ENCODE data around the gene ARVCF.

Gene ARVCF

DNA sequence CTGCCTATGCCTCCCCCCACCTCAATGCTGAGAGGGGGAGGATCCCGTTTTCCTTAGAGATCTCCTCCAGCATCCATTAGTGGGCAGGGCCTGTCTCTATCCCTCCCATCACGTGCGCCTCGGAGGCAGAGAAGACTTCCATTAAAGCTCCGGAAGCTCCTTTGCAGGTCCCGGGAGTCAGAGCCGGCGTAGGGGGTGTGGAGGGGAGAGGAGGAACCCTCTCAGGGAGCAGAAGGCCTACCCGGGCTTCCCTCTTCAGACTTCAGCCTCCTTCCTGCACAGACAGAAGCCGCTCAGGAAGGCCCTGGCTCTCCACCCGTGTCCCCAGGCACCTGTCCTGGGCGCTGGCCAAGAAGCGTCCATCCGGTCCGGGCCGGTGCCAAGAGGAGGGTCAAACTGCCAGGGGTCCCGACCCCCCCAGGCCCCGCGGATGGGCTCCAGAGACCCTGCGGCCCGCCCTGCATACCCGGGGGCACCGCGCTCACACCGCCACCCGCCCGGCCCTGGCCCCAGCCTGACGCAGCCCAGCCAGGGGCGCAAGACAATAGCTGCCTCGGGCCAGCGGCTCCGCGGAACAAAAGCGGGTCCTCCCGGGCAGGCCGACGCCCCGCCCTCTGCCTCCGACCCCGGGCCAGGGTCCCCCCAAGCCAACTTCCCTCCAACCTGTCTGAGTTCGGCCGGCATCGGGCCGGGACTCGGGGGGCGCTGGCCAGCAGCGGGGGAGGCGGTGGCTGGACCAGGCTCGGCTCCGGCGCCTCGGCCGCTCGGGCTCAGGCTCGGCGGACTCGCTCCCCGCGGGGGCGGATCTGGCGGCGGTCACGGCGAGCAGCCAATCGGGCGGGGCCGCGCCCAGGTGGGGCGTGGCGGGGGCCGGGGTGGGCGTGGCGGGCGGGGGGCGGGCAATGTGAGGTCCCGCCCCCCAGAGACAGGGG lies 29.9 kb downstream of the ARVCF start:
- Histone ChIP-seq H3K4me3 (ENCODE audit: low read length) (peak overlapping the region; percentile 65), H3K79me2 (ENCODE audit: control insufficient read depth, low read length) (no peaks in the 10 kb centered on the region), H3K4me1 (ENCODE audit: control insufficient read depth, low read length) (peaks cover 11% of the 10 kb centered on the region), H3F3A (ENCODE audit: control insufficient read depth, insufficient read depth) (no peaks in the 10 kb centered on the region), H3K9me2 (replicated peaks; ENCODE audit: control insufficient read depth, low read length) (no peaks in the 10 kb centered on the region), H3K4me2 (ENCODE audit: low read length) (peak overlapping the region; percentile 68), H3K27me3 (ENCODE audit: control insufficient read depth, low read length) (no peaks in the 10 kb centered on the region; the same call in 1 of the 2 replicates), H4K20me1 (ENCODE audit: control insufficient read depth, insufficient read depth, low read depth, low read length) (no peaks in the 10 kb centered on the region), H3K27ac (ENCODE audit: low read depth, low read length) (no peak overlapping the region), H3K9me3 (ENCODE audit: control insufficient read depth, insufficient read depth, low read length) (no peaks in the 10 kb centered on the region), H3K36me3 (ENCODE audit: control insufficient read depth, low read length) (no peaks in the 10 kb centered on the region)
- no peak for TF ChIP-seq EZH2phosphoT487 (IDR thresholded peaks at IDR 0.05; ENCODE audit: borderline replicate concordance, low read length)
- TF ChIP-seq, protein P1, sequence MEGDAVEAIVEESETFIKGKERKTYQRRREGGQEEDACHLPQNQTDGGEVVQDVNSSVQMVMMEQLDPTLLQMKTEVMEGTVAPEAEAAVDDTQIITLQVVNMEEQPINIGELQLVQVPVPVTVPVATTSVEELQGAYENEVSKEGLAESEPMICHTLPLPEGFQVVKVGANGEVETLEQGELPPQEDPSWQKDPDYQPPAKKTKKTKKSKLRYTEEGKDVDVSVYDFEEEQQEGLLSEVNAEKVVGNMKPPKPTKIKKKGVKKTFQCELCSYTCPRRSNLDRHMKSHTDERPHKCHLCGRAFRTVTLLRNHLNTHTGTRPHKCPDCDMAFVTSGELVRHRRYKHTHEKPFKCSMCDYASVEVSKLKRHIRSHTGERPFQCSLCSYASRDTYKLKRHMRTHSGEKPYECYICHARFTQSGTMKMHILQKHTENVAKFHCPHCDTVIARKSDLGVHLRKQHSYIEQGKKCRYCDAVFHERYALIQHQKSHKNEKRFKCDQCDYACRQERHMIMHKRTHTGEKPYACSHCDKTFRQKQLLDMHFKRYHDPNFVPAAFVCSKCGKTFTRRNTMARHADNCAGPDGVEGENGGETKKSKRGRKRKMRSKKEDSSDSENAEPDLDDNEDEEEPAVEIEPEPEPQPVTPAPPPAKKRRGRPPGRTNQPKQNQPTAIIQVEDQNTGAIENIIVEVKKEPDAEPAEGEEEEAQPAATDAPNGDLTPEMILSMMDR (IDR thresholded peaks at IDR 0.05; ENCODE audit: low read depth, low read length, poor library complexity, severe bottlenecking), result no peak

DNA sequence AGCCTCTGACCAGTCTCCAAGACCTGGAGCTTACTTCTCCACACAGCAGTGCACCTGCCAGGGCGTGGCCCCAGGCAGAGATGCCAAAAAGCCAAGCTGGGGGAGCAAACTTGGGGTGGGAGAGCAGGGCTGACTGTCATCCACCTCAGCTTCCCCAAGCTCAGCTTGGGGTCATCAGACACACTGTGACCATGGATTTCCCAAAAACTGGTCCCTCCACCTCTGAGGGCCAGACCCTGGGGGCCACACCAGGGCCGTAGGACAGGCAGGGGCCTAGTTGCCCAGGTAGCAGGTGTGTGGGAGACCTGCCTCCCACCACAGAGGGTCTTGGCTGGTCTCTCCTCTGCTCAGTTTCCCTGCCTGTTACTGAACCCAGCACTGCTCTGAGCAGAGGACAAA lies 30.6 kb downstream of the ARVCF start:
- peaks cover 11% of the 10 kb centered on the region for H3K4me1 ChIP-seq (ENCODE audit: control insufficient read depth, low read length)

DNA sequence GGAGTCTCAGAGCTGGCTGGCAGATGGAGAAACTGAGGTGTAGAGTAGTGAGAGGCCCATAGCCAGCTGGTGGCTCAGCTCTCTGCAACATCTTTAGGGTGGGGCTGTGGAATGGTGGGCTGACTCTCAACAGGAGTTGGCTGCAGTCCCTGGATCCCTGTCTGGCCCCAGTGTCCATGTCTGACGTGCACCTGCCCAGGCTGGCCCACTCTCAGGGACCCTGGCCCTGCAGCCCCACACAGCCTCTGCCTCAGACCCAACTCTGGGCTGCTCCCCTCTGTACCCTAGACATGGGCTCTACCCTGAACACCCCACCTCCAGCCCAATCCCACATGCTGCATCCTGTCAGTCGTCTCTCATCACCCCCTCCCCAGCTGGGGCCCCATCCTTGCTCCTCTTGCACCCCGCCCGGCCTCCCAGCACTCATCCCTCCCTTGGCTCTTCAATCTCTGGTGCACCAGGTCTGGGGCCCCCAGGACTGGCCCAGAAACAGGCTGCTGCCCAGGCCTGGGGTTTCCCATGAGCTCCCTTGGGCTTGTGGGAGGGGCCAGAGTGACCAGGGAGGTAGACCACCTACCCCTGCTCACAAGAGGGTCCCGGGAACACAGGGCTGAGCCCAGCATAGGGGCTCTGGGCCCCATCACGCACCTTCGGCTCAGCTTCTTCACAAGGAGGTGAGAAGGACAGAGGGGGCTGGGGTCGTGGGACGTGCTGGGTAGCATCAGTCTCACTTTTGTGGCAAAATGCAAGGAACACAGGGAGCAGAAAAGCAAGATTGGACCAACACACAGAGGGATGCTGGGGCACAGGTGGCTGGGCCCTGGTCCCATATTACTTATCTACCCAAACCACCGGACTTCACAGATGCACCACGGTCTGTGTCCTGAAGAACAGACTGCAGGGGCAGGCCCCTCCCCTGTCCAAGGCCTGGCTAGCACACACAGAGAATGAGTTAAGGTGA lies 31.5 kb downstream of the ARVCF start:
- H3K27me3 ChIP-seq (ENCODE audit: control insufficient read depth, low read length), result no peaks in the 10 kb centered on the region; the same call in 1 of the 2 replicates
- TF ChIP-seq EZH2phosphoT487 (IDR thresholded peaks at IDR 0.05; ENCODE audit: borderline replicate concordance, low read length), result no peak
- TF ChIP-seq, protein P1 (IDR thresholded peaks at IDR 0.05; ENCODE audit: low read depth, low read length, poor library complexity, severe bottlenecking), result no peak
- no peak overlapping the region for H3K27ac ChIP-seq (ENCODE audit: low read depth, low read length)
- H4K20me1 ChIP-seq (ENCODE audit: control insufficient read depth, insufficient read depth, low read depth, low read length), result no peaks in the 10 kb centered on the region
- no peaks in the 10 kb centered on the region for H3K9me3 ChIP-seq (ENCODE audit: control insufficient read depth, insufficient read depth, low read length)
- H3K4me3 ChIP-seq (ENCODE audit: low read length), result no peak overlapping the region
- peaks cover 11% of the 10 kb centered on the region for H3K4me1 ChIP-seq (ENCODE audit: control insufficient read depth, low read length)
- no peaks in the 10 kb centered on the region for H3K36me3 ChIP-seq (ENCODE audit: control insufficient read depth, low read length)
- H3K4me2 ChIP-seq (ENCODE audit: low read length), result no peak overlapping the region
- no peaks in the 10 kb centered on the region for H3F3A ChIP-seq (ENCODE audit: control insufficient read depth, insufficient read depth)
- no peaks in the 10 kb centered on the region for H3K9me2 ChIP-seq (replicated peaks; ENCODE audit: control insufficient read depth, low read length)
- no peaks in the 10 kb centered on the region for H3K79me2 ChIP-seq (ENCODE audit: control insufficient read depth, low read length)

More for the DNA sequence above, 30.6 kb downstream of the ARVCF start:
- H3K27ac ChIP-seq (ENCODE audit: low read depth, low read length), result no peak overlapping the region
- no peaks in the 10 kb centered on the region for H3K9me3 ChIP-seq (ENCODE audit: control insufficient read depth, insufficient read depth, low read length)
- peak overlapping the region; percentile 65 for H3K4me3 ChIP-seq (ENCODE audit: low read length)
- no peaks in the 10 kb centered on the region for H3F3A ChIP-seq (ENCODE audit: control insufficient read depth, insufficient read depth)
- H3K79me2 ChIP-seq (ENCODE audit: control insufficient read depth, low read length), result no peaks in the 10 kb centered on the region
- TF ChIP-seq, protein P1 (IDR thresholded peaks at IDR 0.05; ENCODE audit: low read depth, low read length, poor library complexity, severe bottlenecking), result no peak
- no peak for TF ChIP-seq EZH2phosphoT487 (IDR thresholded peaks at IDR 0.05; ENCODE audit: borderline replicate concordance, low read length)
- no peaks in the 10 kb centered on the region; the same call in 1 of the 2 replicates for H3K27me3 ChIP-seq (ENCODE audit: control insufficient read depth, low read length)
- peak overlapping the region; percentile 68 for H3K4me2 ChIP-seq (ENCODE audit: low read length)
- no peaks in the 10 kb centered on the region for H3K36me3 ChIP-seq (ENCODE audit: control insufficient read depth, low read length)
- H3K9me2 ChIP-seq (replicated peaks; ENCODE audit: control insufficient read depth, low read length), result no peaks in the 10 kb centered on the region
- H4K20me1 ChIP-seq (ENCODE audit: control insufficient read depth, insufficient read depth, low read depth, low read length), result no peaks in the 10 kb centered on the region
